SK-N-SH treated with all-trans-retinoic acid at 6 μM for 48 hours (cell line): ENCODE measurements around the gene TSSC4.

ENCODE experiments used
- ESRRG ChIP-seq: fragments of 250-450 bp; sonication (Bioruptor Pico); IDR thresholded peaks from 2 replicates; pipeline ENCODE4 v1.6.1; 2021; ENCODE audit warnings: mild to moderate bottlenecking
- ISL1 ChIP-seq: fragments of 250-450 bp; sonication (Bioruptor Pico); IDR thresholded peaks from 2 replicates; pipeline ENCODE4 v2.1.2; 2022; ENCODE audit warnings: mild to moderate bottlenecking, moderate library complexity
- OSR1 ChIP-seq: fragments of 250-450 bp; sonication (Bioruptor Pico); IDR thresholded peaks from 2 replicates; pipeline ENCODE4 v1.8.0; 2022; ENCODE audit warnings: moderate library complexity, mild to moderate bottlenecking, inconsistent platforms
- RARB ChIP-seq: fragments of 250-450 bp; sonication (Bioruptor Pico); IDR thresholded peaks from 2 replicates; pipeline ENCODE4 v1.8.0; 2021; ENCODE audit warnings: mild to moderate bottlenecking, moderate library complexity
- ZFP3 ChIP-seq: fragments of 250-450 bp; sonication (Bioruptor Pico); IDR thresholded peaks from 2 replicates; pipeline ENCODE4 v1.5.0; 2020; ENCODE audit warnings: mild to moderate bottlenecking, moderate library complexity
- ZFP30 ChIP-seq: fragments of 450-650 bp; formaldehyde crosslinking; IDR thresholded peaks from 2 replicates; pipeline ENCODE4 v1.5.0; 2022; ENCODE audit warnings: mild to moderate bottlenecking, moderate library complexity
- ZNF70 ChIP-seq: fragments of 450-650 bp; formaldehyde crosslinking; IDR thresholded peaks from 2 replicates; pipeline ENCODE4 v1.5.0; 2020; ENCODE audit warnings: mild to moderate bottlenecking, moderate library complexity
- ZNF8 ChIP-seq: fragments of 450-650 bp; formaldehyde crosslinking; IDR thresholded peaks from 2 replicates; pipeline ENCODE4 v1.5.0; 2020; ENCODE audit warnings: mild to moderate bottlenecking, moderate library complexity
- TF ChIP-seq, protein P1 (sequence below): fragments of 250-450 bp; sonication (Bioruptor Pico); IDR thresholded peaks from 2 replicates; pipeline ENCODE4 v1.8.0; 2020; ENCODE audit warnings: mild to moderate bottlenecking, moderate library complexity, borderline replicate concordance
- TF ChIP-seq, protein P2 (sequence below): fragments of 250-450 bp; sonication (Bioruptor Pico); IDR thresholded peaks from 2 replicates; pipeline ENCODE4 v1.5.0; 2020; ENCODE audit warnings: mild to moderate bottlenecking, moderate library complexity
- TF ChIP-seq, protein P3 (sequence below): fragments of 250-450 bp; sonication (Bioruptor Pico); IDR thresholded peaks from 2 replicates; pipeline ENCODE4 v1.8.0; 2021; ENCODE audit warnings: low read depth, mild to moderate bottlenecking, moderate library complexity, borderline replicate concordance

DNA sequence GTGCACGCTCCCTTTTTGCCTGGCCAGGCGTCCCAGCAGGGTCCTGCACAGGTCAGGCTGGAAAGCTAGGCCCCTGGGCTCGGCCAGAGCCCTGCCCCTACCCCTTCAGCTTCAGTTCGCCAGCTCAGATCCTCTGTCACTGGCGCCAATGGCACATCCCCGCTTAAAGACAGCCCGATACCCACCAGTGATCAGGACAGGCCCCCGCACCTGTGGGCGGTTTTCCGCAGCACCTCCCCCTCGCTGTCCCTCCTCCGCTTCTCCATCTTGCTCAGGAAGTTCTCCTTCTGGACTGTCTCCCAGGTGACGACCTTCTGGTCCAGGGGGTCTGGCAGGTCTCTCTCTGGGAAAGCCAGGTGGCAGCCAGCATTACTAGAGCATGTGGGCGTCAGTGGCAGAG lies 5.9 kb downstream of the TSSC4 start:
- TF ChIP-seq, protein P1, sequence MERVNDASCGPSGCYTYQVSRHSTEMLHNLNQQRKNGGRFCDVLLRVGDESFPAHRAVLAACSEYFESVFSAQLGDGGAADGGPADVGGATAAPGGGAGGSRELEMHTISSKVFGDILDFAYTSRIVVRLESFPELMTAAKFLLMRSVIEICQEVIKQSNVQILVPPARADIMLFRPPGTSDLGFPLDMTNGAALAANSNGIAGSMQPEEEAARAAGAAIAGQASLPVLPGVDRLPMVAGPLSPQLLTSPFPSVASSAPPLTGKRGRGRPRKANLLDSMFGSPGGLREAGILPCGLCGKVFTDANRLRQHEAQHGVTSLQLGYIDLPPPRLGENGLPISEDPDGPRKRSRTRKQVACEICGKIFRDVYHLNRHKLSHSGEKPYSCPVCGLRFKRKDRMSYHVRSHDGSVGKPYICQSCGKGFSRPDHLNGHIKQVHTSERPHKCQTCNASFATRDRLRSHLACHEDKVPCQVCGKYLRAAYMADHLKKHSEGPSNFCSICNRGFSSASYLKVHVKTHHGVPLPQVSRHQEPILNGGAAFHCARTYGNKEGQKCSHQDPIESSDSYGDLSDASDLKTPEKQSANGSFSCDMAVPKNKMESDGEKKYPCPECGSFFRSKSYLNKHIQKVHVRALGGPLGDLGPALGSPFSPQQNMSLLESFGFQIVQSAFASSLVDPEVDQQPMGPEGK (CRISPR knock-in tag), result no peak
- TF ChIP-seq ZFP3 (CRISPR knock-in tag) (no peak), RARB (CRISPR knock-in tag) (no peak), ZNF70 (CRISPR knock-in tag) (no peak), ZNF8 (CRISPR knock-in tag) (no peak), ZFP30 (CRISPR knock-in tag) (no peak), OSR1 (CRISPR knock-in tag) (no peak), ISL1 (no peak), ESRRG (CRISPR knock-in tag) (no peak)
- TF ChIP-seq, protein P2, sequence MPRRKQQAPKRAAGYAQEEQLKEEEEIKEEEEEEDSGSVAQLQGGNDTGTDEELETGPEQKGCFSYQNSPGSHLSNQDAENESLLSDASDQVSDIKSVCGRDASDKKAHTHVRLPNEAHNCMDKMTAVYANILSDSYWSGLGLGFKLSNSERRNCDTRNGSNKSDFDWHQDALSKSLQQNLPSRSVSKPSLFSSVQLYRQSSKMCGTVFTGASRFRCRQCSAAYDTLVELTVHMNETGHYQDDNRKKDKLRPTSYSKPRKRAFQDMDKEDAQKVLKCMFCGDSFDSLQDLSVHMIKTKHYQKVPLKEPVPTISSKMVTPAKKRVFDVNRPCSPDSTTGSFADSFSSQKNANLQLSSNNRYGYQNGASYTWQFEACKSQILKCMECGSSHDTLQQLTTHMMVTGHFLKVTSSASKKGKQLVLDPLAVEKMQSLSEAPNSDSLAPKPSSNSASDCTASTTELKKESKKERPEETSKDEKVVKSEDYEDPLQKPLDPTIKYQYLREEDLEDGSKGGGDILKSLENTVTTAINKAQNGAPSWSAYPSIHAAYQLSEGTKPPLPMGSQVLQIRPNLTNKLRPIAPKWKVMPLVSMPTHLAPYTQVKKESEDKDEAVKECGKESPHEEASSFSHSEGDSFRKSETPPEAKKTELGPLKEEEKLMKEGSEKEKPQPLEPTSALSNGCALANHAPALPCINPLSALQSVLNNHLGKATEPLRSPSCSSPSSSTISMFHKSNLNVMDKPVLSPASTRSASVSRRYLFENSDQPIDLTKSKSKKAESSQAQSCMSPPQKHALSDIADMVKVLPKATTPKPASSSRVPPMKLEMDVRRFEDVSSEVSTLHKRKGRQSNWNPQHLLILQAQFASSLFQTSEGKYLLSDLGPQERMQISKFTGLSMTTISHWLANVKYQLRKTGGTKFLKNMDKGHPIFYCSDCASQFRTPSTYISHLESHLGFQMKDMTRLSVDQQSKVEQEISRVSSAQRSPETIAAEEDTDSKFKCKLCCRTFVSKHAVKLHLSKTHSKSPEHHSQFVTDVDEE, result no peak
- TF ChIP-seq, protein P3, sequence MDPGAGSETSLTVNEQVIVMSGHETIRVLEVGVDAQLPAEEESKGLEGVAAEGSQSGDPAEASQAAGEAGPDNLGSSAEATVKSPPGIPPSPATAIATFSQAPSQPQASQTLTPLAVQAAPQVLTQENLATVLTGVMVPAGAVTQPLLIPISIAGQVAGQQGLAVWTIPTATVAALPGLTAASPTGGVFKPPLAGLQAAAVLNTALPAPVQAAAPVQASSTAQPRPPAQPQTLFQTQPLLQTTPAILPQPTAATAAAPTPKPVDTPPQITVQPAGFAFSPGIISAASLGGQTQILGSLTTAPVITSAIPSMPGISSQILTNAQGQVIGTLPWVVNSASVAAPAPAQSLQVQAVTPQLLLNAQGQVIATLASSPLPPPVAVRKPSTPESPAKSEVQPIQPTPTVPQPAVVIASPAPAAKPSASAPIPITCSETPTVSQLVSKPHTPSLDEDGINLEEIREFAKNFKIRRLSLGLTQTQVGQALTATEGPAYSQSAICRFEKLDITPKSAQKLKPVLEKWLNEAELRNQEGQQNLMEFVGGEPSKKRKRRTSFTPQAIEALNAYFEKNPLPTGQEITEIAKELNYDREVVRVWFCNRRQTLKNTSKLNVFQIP (CRISPR knock-in tag), result no peak
